Calu3 (cell line): ENCODE data around the gene GATC. TPM values are rescaled to one million over a fixed set of nuclear protein-coding genes. Genes with fewer than 3 reads are reported as not detected.

Source experiments
- BruUV-seq: library from RNA; stranded (reverse); fragments of 400-500 nt; replicated peaks from 2 replicates; lab custom pipeline; 2021; lab: Mats Ljungman, UMichigan
- CTCF ChIA-PET: fragments of 300-600 bp; sonication (Branson Sonifier 250); formaldehyde crosslinking; loops from one replicate; lab custom pipeline; 2022; ENCODE audit warnings: antibody characterized with exemption; lab: Charles Lee
- DNase-seq: peaks from one replicate; pipeline ENCODE4 v3.0.0; 2022
- H3K27ac Mint-ChIP-seq: one replicate; pipeline ENCODE4 v1.8.0; 2022; ENCODE audit warnings: mixed read lengths; ENCODE audit not compliant: unreplicated experiment
- H3K27me3 Mint-ChIP-seq: one replicate; pipeline ENCODE4 v1.8.0; 2022; ENCODE audit warnings: mixed read lengths; ENCODE audit not compliant: unreplicated experiment
- H3K36me3 Mint-ChIP-seq: one replicate; pipeline ENCODE4 v1.8.0; 2022; ENCODE audit warnings: mild to moderate bottlenecking, moderate library complexity, mixed read lengths; ENCODE audit not compliant: insufficient read depth, unreplicated experiment
- H3K4me1 Mint-ChIP-seq: one replicate; pipeline ENCODE4 v1.8.0; 2022; ENCODE audit warnings: mild to moderate bottlenecking, low read depth, mixed read lengths; ENCODE audit not compliant: unreplicated experiment
- H3K4me3 Mint-ChIP-seq: one replicate; pipeline ENCODE4 v1.8.0; 2022; ENCODE audit warnings: mild to moderate bottlenecking, low read depth, moderate library complexity, mixed read lengths; ENCODE audit not compliant: unreplicated experiment
- H3K9me3 Mint-ChIP-seq: one replicate; pipeline ENCODE4 v1.8.0; 2022; ENCODE audit warnings: low read depth, mixed read lengths; ENCODE audit not compliant: unreplicated experiment
- CTCF ChIP-seq: fragments of 200-600 bp; IDR thresholded peaks from one replicate; pipeline ENCODE4 v1.8.0; 2022; ENCODE audit warnings: antibody characterized with exemption; ENCODE audit not compliant: unreplicated experiment
- intact Hi-C: fragments of 100-400 bp; cut with micrococcal nuclease; formaldehyde crosslinking; loops from one replicate; pipeline ENCODE4 v1.10.0; 2022; ENCODE audit not compliant: unreplicated experiment
- total RNA-seq: library from RNA; stranded (reverse); gene quantifications from 2 replicates; pipeline ENCODE4 v1.2.3, GENCODE V29; 2022

Gene GATC
- total RNA-seq, 1 experiment from 2014 or later: 29.7 TPM

- no peaks in the 10 kb centered on the region for H3K4me1 Mint-ChIP-seq
- CTCF ChIA-PET: no interaction called here
- no peak overlapping the region for H3K27ac Mint-ChIP-seq
- BruUV-seq: no TSS peak
- no peaks in the 10 kb centered on the region for H3K36me3 Mint-ChIP-seq
- H3K9me3 Mint-ChIP-seq: no peaks in the 10 kb centered on the region
- no peak overlapping the region for H3K4me3 Mint-ChIP-seq
- TF ChIP-seq CTCF: no peak
- peaks cover 12% of the 10 kb centered on the region for H3K27me3 Mint-ChIP-seq
- no peak for DNase-seq
- intact Hi-C loops: no loop called here
These were observed 28.2 kb upstream of the GATC start for GRCh38 chr12:120417917-120418580.

DNA sequence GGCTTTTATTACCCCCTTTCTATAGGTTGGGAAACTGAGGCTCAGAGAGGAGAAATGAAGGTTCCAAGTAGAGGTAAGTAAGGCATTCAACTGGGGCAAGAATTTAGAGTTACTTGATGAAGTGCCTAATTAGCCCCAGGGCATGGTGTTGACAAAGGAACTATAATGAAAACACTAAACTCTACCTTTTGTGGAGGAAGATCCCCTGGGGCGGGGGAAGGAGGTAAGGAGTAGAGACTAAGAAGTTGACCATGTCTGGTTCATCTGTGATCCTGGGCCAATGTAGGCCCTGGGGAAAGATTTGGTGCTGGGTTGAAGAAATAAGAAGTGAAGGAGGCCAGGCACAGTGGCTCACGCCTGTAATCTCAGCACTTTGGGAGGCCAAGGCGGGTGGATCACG is 24.5 kb upstream of the GATC start:
- CTCF ChIA-PET: interaction anchor here (0.9 to 1.3 kb wide), 2 partner anchors 8 to 56 kb away, joined by 3 read pairs; no protein-coding TSS in a partner anchor
- no TSS peak for BruUV-seq
- Mint-ChIP-seq H3K36me3 (no peaks in the 10 kb centered on the region), H3K4me3 (no peak overlapping the region), H3K27me3 (peaks cover 12% of the 10 kb centered on the region), H3K9me3 (no peaks in the 10 kb centered on the region), H3K4me1 (no peaks in the 10 kb centered on the region), H3K27ac (no peak overlapping the region)
- DNase-seq: no peak
- intact Hi-C loops: no loop called here
- no peak for TF ChIP-seq CTCF

DNA sequence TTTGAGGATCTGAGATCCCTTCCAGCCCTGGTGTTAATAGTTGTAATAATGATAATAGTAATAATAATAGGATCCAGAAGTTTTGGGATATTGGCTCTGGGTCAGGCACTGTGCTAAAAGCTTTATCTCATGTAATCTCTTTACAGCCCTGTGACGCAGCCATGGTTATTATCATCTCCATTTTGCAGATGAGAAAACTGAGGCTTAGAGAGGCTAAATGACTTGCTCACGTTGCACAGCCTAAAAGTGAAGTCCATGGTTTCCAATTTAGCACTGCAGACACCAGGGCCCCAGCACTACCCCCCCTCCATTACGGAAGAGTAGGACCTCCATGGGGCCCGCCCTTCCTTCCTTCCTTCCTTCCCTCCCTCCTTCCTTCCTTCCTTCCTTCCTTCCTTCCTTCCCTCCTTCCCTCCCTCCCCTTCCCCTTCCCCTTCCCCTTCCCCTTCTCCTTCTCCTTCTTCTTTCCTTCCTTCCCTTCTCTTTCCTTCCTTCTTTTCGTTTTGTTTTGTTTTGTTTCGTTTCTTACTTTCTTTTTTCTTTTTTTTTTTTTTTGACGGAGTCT is 23.3 kb upstream of the GATC start:
- Mint-ChIP-seq H3K4me3 (no peak overlapping the region), H3K27ac (no peak overlapping the region), H3K9me3 (no peaks in the 10 kb centered on the region), H3K4me1 (no peaks in the 10 kb centered on the region), H3K27me3 (peaks cover 12% of the 10 kb centered on the region), H3K36me3 (no peaks in the 10 kb centered on the region)
- CTCF ChIA-PET: no interaction called here
- TF ChIP-seq CTCF: no peak
- no peak for DNase-seq
- intact Hi-C loops: no loop called here
- BruUV-seq: no TSS peak

DNA sequence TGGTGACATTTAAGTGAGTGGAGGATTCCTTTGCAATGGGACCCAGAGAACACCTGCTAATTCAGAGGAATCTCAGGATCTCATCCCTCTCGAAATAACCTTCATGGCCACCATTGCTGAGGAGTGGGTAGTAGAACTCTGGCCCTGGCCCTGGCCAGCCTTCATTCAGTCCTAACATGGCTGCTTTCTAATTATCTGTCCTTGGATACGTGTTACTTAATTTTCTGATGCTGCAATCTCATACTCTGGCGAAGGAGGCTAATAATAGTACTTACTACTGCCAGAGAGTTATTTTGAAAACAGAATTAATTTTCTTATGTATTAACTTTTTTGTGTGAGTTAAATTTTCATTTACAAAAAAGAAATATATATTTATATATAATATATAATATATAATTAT is 20.4 kb upstream of the GATC start:
- intact Hi-C loops: no loop called here
- Mint-ChIP-seq H3K4me3 (no peak overlapping the region), H3K27ac (no peak overlapping the region), H3K27me3 (peaks cover 26% of the 10 kb centered on the region), H3K9me3 (no peaks in the 10 kb centered on the region), H3K36me3 (no peaks in the 10 kb centered on the region), H3K4me1 (peaks cover 9% of the 10 kb centered on the region)
- BruUV-seq: no TSS peak
- CTCF ChIA-PET: no interaction called here
- no peak for DNase-seq
- no peak for TF ChIP-seq CTCF
